Neural crest cell (in vitro differentiated cells): ENCODE measurements around the gene TNNT1. TPM values are rescaled to one million over a fixed set of nuclear protein-coding genes. Genes with fewer than 3 reads are reported as not detected.

Experiments used
- DNase-seq: peaks from one replicate; pipeline ENCODE4 v3.0.0; 2021; ENCODE audit warnings: low read depth, mixed read lengths, low spot score
- H3K27ac Mint-ChIP-seq: one replicate; pipeline ENCODE4 v1.8.0; 2021; ENCODE audit warnings: mild to moderate bottlenecking, mixed read lengths; ENCODE audit not compliant: unreplicated experiment
- H3K27me3 Mint-ChIP-seq: 2 replicates; pipeline ENCODE4 v1.8.0; 2021; ENCODE audit warnings: low read depth, mild to moderate bottlenecking, mixed read lengths
- H3K36me3 Mint-ChIP-seq: 2 replicates; pipeline ENCODE4 v1.8.0; 2021; ENCODE audit warnings: low read depth, mild to moderate bottlenecking, mixed read lengths
- H3K4me1 Mint-ChIP-seq: 2 replicates; pipeline ENCODE4 v1.8.0; 2021; ENCODE audit warnings: mixed read lengths
- H3K4me3 Mint-ChIP-seq: one replicate; pipeline ENCODE4 v1.8.0; 2021; ENCODE audit warnings: mild to moderate bottlenecking, mixed read lengths
- H3K9me3 Mint-ChIP-seq: 2 replicates; pipeline ENCODE4 v1.8.0; 2021; ENCODE audit warnings: mixed read lengths
- CTCF ChIP-seq: fragments of 200-600 bp; sonication (generic); conservative IDR thresholded peaks from 2 replicates; pipeline ENCODE4 v1.5.0; 2021; ENCODE audit warnings: antibody characterized with exemption, mild to moderate bottlenecking
- total RNA-seq: library from RNA; stranded (reverse); gene quantifications from 2 replicates; pipeline ENCODE4 v1.2.1, GENCODE V29; 2021

The TNNT1 gene
- total RNA-seq, 1 donor from 2014 or later: not detected

DNA sequence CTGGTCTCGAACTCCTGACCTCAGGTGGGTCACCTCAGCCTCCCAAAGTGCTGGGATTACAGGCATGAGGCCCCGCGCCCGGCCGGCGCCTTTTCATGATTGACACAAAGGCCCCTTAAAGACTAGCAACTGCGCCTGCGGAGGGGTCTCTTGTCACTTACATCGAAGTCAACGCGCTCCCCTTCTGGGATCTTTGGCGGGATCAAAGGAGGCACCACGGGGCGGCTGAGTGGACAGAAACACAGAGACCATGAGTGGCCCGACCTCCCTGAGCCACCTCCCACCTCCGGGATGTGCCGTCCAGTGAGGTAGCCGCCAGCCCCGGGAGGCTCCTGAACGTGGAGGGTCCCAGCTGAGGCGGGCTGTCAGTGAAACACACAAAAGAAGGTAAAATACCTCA, 7.3 kb downstream of the TNNT1 start:
- H3K36me3 Mint-ChIP-seq: no peaks in the 10 kb centered on the region
- no peak for DNase-seq
- H3K4me3 Mint-ChIP-seq: no peak overlapping the region

GRCh38 chr19:55137915-55138314, 11.1 kb downstream of the TNNT1 start:
- no peak for TF ChIP-seq CTCF
- Mint-ChIP-seq H3K27me3 (peaks cover 26% of the 10 kb centered on the region), H3K36me3 (no peaks in the 10 kb centered on the region), H3K4me1 (peaks cover 6% of the 10 kb centered on the region), H3K27ac (no peak overlapping the region), H3K4me3 (no peak overlapping the region), H3K9me3 (no peaks in the 10 kb centered on the region)
- DNase-seq: no peak

More for the DNA sequence above, 7.3 kb downstream of the TNNT1 start:
- H3K4me1 Mint-ChIP-seq: peaks cover 6% of the 10 kb centered on the region
- TF ChIP-seq CTCF: no peak
- H3K9me3 Mint-ChIP-seq: no peaks in the 10 kb centered on the region
- peaks cover 57% of the 10 kb centered on the region for H3K27me3 Mint-ChIP-seq
- no peak overlapping the region for H3K27ac Mint-ChIP-seq

GRCh38 chr19:55136399-55137102, 12.5 kb downstream of the TNNT1 start:
- peaks cover 9% of the 10 kb centered on the region for H3K4me1 Mint-ChIP-seq
- H3K4me3 Mint-ChIP-seq: no peak overlapping the region
- no peaks in the 10 kb centered on the region for H3K36me3 Mint-ChIP-seq

GRCh38 chr19:55134736-55135135, 14.3 kb downstream of the TNNT1 start:
- H3K4me3 Mint-ChIP-seq: no peak overlapping the region
- DNase-seq: no peak
- peaks cover 3% of the 10 kb centered on the region for H3K4me1 Mint-ChIP-seq
- no peak for TF ChIP-seq CTCF
- no peak overlapping the region for H3K27ac Mint-ChIP-seq
- H3K36me3 Mint-ChIP-seq: no peaks in the 10 kb centered on the region
- peaks cover 17% of the 10 kb centered on the region for H3K27me3 Mint-ChIP-seq
- H3K9me3 Mint-ChIP-seq: no peaks in the 10 kb centered on the region

More at GRCh38 chr19:55136399-55137102, 12.5 kb downstream of the TNNT1 start:
- peaks cover 17% of the 10 kb centered on the region for H3K27me3 Mint-ChIP-seq
- no peaks in the 10 kb centered on the region for H3K9me3 Mint-ChIP-seq
- no peak for TF ChIP-seq CTCF
- no peak overlapping the region for H3K27ac Mint-ChIP-seq
- DNase-seq: no peak

DNA sequence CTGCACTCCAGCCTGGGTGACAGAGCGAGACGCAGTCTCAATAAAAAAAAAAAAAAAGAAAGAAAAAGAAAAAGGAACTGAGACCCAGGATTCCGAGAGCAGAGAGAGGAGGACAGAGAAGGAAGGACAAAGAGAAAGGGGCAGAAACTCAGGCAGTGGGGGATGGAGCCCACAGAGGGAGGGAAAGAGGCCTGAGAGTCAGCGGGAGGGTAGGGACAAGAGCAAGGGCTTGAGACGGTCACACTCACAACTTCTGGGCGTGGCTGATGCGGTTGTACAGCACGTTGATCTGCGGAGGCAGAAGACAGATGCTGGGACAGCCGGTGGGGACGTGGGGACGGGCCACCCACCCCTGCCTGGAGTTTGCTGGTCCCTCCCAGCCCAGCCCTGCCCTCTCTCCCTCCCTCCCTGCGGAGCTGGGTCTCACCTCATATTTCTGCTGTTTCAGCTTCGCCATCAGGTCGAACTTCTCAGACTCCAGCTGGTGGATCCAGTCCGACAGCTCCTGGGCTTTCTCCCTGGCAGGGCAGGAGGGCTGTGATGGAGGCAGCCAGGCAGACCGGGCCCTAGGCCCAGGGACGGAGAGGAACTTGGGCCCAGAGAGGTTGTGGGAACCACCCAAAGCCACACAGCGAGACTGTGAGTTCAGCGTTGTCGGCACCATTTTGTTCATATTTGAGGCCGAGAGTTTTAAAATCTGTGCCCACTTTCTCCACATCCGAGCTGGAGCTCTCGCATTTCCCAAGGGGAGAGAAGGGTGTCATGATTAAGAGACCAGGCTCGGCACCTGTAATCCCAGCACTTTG, 15.2 kb downstream of the TNNT1 start:
- no peak overlapping the region for H3K4me3 Mint-ChIP-seq
- DNase-seq: no peak
- no peaks in the 10 kb centered on the region for H3K9me3 Mint-ChIP-seq

More for the DNA sequence above, 15.2 kb downstream of the TNNT1 start:
- Mint-ChIP-seq H3K27ac (no peak overlapping the region), H3K27me3 (peaks cover 14% of the 10 kb centered on the region), H3K36me3 (no peaks in the 10 kb centered on the region), H3K4me1 (peaks cover 3% of the 10 kb centered on the region)
- TF ChIP-seq CTCF: no peak
